ENCODE results near the gene TTC24.
"Not testable (repeated sequence)": the region's sequence is repeated elsewhere in the genome, so short reads cannot be mapped to it uniquely, and the experiment has no call there.

TTC24 gene

DNA sequence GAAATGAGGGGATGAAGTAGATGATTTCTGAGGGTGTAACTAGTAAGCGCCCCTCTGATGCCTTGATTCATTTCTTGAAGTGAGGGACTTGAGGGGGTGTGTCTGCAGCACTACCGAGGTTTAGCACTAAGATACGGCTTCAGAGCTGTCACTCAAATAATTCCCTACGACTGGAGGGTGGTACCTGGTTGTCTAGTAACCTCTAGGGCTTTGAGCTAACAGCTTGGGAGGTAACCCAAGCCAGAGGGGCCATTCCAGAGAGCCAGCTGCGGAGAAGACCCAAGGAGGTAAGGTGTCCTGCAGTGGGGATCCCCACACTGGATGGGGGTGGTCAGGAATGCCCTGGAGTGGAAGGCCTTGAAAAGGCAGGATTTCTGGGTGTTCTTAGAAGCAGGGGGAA, at the start of gene TTC24:
TSS of gene TTC24 (plus strand) at position 252 of the 400 bp plus-strand sequence. CDS start 1,642 bp downstream, outside the sequence.
- no peak for DNase-seq

DNA sequence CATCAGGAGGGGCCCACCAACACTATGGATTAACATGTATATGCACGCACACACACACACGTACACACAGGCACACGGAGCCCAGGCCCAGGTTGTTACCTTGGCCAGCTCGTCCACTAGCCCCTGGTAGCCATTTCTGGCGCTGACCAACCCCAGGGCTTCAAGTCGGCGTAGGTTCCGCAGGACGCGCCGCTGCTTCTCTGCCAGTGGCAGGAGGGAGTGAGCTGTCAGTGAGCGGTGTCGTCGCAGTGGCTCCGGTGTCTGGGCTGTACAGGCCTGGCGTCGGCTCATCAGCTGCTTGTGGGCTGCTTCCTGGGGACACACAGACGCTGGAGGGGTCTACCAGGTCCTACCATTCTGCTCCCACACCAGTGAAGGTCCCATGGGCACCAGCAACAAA, 49.5 kb upstream of the TTC24 start:
- no peak for DNase-seq

DNA sequence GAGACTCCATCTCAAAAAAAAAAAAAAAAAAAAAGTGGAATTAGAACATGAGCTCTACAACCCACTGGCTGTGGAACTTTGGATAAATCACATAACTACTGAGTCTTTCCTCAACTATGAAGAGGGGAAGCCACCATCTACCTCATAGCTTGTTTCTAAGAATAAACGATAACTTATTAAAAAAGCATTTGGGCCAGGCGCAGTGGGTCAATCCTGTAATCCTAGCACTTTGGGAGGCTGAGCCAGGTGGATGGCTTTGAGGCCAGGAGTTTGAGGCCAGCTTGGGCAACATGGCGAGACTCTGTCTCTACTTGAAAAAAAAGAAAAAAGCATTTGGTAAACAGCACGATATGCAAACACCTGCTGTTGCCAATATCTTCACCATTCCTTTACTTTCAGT, 47.1 kb upstream of the TTC24 start:
- no peak for DNase-seq

DNA sequence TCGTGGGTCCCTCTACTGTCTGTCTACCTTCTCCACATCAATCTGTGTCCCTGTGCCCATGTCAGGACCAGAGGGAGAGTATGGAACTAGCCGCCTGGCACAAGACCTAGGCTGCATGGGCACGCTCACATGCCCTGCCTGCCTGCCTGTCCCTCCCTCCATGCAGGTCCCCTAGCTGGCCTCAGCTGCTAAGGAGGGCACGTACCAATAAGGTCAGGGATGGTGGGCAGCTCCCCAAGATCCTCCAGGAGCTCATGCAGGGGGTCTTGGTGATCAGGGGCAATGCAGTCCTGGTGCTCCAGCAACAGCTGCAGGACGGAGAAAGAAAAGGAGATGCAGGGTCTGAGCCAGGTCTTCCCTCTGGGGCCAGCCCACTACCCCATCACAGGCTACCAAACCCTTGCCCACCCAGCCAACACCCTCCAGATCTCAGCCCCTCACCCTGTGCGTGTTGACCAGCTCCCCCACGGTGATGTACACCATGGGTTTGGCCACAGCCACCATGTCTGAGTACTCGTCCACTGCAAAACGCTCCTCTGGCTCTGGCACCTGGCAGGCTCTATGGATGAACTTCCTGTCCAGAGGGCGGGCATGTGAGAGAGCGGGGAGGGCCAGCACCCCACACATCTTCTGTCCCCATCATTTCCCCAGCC, 45.8 kb upstream of the TTC24 start:
- DNase-seq = no peak

DNA sequence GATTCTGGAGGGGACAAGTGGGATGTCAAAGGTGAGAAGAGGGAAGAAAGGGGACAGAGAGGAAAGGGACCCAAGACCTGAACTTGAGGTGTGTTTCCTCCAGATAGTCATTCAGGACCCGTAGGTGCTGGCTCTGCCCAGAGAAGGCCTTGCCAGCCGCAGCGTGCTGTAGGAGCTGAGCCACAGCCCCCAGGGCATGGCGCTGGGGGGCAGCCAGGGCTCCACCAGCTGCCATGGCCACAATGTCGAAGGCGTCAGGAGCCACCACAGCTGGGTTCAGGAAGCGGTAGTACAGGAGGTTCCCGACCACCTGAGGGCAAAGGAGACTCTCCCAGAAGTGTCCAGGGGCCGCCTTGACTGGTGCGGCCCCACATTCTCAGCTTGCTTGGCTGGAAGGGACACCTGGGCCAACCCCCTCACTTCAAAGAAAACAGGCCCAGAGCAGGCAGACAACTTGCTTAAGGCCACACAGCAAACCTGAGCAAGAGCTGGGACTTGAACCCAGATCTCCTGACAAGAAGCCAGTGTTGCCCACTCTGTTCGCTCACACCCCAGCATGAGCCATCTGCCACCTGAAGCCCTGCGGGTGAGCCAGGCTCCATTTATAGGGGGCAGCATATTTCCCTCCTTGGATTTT, 45.0 kb upstream of the TTC24 start:
- no peak for DNase-seq

DNA sequence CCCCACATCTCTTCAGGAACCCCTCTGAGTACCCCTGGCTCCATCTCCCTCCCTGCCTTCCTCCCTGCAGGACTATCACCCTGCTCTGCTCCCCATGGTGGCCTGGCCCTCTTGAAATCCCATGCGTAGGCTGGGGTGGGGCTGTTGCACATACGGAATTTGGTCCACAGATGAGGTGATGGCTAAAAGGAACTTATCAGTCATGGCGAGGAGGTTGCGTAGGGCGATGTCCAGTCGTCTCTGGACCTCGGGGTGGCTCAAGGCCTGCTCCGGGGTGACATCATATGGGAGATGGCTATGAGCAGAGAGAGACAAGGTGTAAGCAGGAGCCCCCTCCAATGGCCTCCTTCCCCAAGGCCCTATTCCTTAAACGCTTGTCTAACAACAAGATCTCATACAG, 42.5 kb upstream of the TTC24 start:
- no peak for DNase-seq

DNA sequence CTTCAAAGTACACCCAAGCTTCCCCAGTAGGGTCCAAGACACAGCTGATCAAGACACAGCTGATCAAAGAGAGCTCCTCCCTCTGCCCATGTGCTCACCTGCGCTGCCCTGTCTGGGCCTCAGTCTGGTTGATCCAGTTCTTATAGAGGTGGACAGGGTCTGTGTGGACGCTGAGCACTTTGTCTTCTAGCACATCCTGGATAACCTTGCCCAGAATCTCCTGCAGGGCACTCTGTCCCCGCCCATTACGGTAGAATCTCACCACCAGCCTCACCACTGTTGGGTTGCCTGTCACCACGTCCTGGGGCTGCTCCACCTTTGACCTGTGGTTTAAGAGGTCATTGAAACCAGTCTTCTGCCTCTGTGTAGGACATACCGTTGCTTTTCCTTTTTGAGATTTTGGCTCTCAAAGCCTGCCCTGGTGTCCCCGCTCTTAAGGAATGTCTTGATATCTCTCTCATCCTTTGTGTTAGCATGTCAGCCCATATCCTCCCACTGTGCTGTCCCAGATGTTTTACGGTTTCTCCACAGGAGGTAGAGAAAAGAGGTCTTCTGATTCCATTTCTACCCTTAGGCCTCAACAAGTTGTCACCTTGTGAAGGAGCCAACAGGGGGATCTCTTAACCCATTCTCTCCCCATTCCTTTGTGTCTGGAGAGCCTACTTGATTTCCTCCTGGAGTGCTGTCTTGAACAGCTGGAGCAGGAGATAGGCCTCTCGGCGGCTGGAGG, 40.6 kb upstream of the TTC24 start:
- no peak for DNase-seq

DNA sequence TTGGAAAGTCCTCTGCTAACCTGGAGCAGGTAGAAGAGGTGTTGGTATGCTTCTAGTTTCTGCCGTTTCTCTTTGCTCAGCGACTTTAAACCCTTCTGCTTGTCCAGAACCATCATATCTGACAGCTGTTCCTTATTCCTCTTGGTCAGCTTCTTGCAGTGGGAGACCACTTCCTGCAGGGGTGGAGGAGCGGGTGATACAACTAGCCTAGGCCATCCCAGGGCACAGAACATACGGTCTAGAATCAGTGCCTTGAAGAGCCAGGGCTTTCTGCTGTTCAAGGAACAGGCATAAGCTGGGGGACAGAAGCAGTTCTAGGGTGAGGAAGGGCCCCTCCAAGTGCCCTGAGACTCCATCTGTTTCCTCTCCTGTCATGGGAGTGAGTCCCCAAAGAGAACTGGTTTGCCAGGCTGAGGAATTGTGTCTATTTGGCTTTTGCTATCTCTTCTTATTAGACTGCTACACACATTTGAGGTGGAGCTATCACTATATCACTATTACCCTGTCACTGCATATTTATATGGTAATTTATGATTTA, 39.6 kb upstream of the TTC24 start:
- no peak for DNase-seq

DNA sequence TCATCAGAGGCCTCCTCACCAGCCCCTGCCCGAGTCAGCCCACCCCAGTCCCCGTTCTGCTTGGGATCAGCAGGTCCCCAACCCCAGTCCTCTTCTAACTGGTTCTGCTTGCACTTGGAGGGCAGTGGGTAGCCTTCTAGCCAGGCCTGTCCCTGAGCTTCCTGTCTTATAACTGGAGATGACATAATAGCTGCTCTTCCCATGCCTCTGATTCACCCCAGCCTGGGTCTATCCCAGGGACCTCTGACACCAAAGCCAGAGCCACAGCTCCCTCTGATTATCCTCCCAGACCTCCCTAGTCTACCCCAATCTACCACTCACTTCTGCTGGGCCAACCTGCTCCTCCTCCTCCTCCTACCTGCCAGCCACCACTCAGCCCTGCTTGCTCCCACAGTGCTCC, 38.6 kb upstream of the TTC24 start:
- DNase-seq = no peak

DNA sequence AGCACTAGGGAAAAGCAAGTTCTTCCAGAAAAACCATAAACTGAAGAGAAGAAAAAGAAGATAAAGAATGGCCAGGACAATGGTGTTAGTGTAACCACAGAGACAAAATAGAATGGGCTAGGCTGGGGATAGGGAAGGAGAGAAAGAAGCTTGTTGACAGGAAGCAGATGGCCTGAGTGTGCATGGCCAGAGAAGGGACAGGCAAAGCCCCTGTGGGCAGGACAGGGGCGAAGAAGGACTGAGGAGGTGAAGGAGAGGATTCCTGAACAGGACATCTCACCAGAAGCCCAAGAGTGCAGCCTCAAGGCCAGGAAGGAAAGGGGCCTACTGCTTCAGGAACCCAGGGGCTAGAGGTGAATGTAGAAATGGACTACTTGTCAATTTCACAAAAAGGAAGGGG, 36.5 kb upstream of the TTC24 start:
- no peak for DNase-seq

DNA sequence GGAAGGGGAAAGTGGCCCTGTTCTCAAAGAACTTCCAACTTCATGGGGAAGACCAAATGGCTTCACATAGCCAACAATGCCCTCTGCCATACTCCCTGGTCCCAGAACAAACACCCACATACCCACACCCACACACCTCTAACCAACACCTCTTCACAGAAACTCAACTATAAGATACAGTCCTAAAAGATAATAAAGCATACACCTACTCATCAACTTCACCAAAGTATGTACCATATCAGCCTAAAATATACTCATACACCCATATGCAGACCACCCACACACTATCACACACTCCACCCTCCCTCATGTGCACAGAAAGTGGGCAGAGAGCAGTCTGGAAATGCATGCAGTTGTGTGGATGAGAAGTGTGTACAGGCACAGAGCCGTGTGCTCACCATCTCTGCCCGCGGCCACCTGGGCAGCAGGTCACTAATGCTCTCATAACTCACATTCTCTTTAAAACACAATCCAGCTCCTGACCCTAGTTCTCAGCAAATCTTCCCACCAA, 34.9 kb upstream of the TTC24 start:
- no peak for DNase-seq

DNA sequence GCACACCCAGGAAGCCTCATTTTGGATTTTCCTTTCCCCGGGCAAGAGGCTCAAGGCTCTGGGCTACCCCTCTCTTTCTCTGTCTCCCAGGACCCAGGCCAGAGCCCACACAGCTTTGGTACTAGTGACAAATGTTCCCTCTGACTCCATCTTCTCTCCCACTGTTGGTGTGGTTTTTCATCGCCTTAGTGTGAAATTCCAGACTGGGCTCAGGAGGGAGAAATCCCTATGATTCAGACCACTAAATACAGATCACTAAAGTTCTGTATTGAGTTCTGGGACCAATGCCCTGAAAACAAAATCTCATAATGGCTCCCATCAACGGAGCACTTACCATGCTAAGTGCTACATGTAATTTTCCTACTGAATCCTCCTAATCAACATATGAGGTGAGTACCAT, 33.3 kb upstream of the TTC24 start:
- DNase-seq = no peak

DNA sequence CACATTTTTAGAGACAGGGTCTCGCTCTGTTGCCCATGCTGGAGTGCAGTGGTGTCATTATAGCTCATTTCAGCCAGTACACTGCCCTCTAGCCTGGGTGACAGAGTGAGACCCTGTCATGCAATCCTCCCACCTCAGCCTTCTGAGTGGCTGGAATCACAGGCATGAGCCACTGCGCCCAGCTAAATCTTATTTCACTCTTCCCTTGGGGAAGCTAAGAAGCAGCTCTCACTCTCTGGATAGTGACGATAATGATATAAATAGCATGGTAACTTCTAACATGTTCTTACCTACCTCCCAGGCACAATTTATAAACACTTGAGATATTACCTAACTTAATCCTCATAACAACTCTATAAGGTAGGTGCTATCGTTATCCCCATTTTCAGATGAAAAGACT, 32.1 kb upstream of the TTC24 start:
- no peak for DNase-seq

DNA sequence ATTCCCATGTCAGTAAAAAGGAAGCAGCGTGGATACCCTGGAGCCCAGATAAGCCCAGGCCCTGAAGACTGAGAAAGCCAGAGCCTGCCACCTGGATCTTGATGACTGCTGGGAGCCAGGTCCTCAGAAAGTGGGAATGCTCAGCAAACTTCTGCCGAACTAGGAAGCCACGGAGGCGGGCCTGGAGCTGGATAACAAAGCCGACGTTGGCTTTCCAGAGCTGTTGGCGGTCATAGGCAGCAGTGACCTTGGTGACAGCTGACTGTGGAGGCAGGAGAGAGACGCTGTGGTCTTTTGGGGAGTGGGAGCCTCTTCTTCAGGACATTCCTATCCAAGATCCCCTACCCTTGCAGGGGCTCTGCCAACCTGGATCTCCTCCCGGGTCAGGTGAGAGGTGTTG, 31.5 kb upstream of the TTC24 start:
- DNase-seq = no peak

DNA sequence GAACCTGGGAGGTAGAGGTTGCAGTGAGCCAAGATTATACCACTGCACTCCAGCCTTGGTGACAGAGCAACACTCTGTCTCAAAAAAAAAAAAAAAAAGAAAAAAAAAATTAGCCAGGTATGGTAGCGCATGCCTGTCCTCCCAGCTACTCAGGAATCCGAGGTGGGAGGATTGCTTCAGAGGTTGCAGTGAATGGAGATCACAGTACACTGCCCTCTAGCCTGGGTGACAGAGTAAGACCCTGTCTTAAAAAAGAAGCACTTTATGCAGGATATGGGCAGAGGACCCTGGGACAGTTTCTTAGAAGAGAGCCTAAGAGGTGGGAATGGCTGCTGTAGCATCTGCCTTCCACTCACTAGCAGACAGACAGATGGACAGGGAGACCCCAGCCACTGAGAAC, 30.1 kb upstream of the TTC24 start:
- no peak for DNase-seq

DNA sequence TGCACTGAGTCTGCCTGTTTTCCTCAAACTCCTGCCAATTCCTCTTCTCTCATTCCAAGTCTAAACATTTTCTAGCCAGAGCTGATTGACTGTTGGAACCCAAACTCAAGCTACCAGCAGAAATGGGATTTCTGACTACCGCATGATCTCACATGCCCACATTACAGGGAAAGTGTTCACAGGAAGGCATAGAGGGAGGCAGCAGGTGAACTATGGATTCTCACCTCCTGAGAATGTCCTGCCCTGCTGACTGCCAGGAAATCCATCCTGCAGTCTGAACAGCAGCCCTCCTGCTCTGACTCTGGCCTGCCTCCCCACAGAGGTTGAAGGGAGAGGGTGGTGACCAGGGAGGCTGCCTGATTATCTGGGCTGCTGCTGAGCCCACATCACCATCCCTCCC, 29.7 kb upstream of the TTC24 start:
- no peak for DNase-seq

DNA sequence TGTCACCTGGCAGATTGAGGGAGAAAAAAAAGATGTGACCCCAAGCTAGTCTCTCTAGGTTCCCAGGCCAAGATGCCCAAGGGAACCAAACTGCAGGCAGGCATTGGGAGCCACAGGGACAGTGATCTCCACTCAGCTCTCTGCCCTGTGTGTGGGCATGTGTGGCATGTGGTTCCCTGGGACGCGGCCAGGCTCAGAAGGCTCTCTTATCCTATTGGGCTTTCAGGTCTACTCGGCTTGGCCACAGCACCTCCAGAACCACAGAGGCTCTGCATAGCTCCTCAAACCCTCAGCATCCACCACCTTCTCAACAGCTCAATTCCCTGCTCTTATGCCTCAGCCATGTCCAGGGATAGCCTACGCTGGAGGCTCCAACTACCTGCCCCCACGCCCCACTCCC, 29.2 kb upstream of the TTC24 start:
- DNase-seq = no peak

DNA sequence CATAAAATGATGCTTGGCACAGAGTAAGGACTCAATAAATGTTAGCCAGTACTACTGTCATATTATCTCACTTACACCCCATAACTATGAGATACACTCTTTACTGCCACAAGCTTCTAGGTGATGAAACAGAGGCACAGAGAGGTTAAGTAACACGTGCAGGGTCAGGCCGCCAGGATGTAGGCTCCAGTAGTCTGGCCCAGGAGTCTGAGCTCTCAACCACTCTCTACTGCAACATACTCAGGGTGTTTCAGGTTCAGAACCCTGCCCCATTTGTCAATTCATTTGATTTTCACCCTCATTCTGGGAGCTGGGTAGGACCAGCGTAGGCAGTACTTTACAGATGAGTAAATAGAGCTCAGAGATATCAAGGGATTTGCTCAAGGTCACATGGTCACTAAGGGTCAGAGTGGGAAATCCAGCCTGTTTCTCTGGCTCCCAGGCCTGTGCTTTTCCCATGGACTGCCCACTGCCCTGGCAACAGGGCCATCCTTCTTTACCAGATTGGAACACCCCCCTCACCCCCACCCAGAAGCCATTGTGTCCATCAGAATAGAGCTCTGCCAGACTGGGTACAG, 28.4 kb upstream of the TTC24 start:
- DNase-seq = no peak

DNA sequence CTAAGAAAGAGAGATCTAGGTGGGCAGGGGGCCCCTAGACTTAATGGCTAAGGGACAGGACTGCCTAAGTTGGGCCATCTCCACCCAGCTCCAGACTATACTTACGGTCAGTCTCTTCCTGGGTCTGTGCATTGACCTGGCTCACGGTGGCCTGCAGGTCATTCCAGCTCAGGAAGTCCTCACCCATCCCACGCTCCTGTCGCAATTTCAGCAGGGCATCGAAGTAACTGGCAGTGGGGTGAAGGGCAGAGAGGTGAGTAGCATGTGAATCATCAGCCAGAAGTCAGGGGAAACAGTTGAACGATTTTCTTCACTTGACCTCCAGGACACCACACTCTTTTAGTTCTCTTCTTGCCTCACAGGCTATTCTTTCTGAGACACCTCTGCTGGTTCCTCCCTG, 27.7 kb upstream of the TTC24 start:
- DNase-seq = no peak

DNA sequence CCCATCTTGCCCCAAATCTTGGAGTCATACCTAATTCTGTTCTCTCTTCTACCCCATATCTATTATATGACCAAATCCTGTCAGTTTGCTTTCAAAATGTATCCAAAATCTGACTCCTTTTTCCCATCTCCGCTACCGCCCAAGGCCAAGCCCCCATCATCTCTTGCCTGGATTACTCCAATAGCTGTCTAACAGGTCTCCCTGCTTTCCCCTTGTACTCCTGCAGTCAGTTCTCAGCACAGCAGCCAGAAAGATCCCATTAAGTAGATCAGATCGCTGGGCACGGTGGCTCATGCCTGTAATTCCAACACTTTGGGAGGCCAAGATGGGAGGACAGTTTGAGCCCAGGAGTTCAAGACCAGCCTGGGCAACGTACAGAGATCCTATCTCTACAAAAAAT, 27.0 kb upstream of the TTC24 start:
- no peak for DNase-seq

DNA sequence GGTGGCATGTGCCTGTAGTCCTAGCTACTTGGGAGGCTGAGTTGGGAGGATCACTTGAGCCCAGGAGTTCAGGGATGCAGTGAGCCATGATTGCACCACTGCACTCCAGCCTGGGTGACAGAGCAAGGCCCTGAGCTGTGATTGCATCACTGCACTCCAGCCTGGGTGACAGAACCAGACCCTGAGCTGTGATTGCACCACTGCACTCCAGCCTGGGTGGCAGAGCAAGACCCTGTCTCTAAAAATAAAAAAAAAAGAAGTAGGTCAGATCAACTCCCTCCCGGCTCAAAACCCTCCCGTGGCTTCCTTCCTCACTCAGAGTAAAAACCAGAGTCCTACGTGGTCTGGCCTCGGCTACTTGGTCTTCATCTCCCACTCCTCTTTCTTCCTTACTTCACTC, 26.6 kb upstream of the TTC24 start:
- not testable (repeated sequence) for DNase-seq

DNA sequence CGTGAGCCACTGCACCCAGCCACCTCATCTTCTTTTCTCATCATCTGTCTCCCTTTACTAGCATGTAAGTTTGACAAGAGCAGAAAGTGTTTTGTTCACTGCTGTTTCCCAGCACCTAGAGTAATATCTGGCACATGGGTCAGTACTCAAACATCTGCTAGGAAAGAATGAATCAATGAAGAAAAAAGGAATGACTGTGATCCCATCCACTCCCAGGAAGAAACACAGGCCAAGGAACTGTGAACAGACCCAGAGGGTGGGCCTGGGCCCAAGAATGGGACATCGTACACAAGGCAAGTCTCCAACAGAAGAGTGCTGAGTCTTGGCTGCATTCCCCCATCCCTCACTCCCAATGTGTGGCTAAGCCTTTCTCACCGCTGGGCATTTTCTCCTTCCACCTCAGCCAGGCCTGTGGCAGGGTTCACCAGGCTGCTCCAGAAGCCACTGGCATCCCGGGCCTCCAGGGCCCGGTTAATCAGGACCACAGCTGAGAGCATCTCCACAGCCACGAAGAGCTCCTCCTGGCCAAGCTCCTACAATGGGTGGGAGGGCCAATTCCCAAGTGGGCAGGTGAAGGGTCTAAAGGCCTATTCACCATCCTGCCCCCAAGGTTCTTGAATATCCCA, 25.6 kb upstream of the TTC24 start:
- DNase-seq = no peak

DNA sequence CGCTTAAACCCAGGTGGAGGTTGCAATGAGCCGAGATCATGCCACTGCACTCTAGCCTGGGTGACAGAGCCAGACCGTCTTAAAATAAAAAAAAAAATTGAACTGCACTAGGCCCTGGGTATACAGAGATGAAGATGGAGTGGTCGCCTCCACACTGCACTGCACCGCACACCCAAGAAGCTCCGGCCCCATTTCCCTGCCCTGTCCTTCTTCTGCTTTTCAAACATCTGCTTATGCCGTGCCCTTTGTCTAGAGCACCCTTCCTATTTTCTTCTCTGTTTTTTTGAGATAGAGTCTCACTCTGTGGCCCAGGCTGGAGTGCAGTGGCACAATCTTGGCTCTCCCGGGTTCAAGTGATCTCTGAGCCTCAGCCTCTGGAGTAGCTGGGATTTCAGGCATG, 24.6 kb upstream of the TTC24 start:
- DNase-seq = no peak

Data from NCI-H187 treated with DMSO at 0.1 percent for 48 hours (cell line).